Measurements from ENCODE around the gene DYNLL2. TPM values are rescaled to one million over a fixed set of nuclear protein-coding genes. Genes with fewer than 3 reads are reported as not detected.
"Not testable (repeated sequence)": the region's sequence is repeated elsewhere in the genome, so short reads cannot be mapped to it uniquely, and the experiment has no call there.

DYNLL2 gene
- total RNA-seq, 2 donors from 2014 or later = 41.0 to 44.1 TPM

- Mint-ChIP-seq H3K27ac (no peak overlapping the region), H3K4me1 (peaks cover 9% of the 10 kb centered on the region), H3K4me3 (no peak overlapping the region), H3K27me3 (peaks cover 24% of the 10 kb centered on the region), H3K36me3 (ENCODE audit: low read depth) (peaks cover 3% of the 10 kb centered on the region)
- H3K9me3 ChIP-seq (ENCODE audit: control insufficient read depth, low read length, poor library complexity, severe bottlenecking) = no peaks in the 10 kb centered on the region
- DNase-seq = no peak
- no peak for ATAC-seq
These were observed 30.1 kb upstream of the DYNLL2 start for GRCh38 chr17:58052945-58053715.

GRCh38 chr17:58054641-58055040 is 28.6 kb upstream of the DYNLL2 start:
- Mint-ChIP-seq H3K27me3 (peaks cover 25% of the 10 kb centered on the region), H3K4me1 (peaks cover 9% of the 10 kb centered on the region), H3K27ac (no peak overlapping the region), H3K36me3 (ENCODE audit: low read depth) (peaks cover 3% of the 10 kb centered on the region), H3K4me3 (no peak overlapping the region)
- no peak for ATAC-seq
- H3K9me3 ChIP-seq (ENCODE audit: control insufficient read depth, low read length, poor library complexity, severe bottlenecking) = no peaks in the 10 kb centered on the region
- DNase-seq = no peak

- Mint-ChIP-seq H3K36me3 (ENCODE audit: low read depth) (peaks cover 3% of the 10 kb centered on the region), H3K27me3 (peaks cover 30% of the 10 kb centered on the region), H3K4me3 (no peak overlapping the region), H3K27ac (no peak overlapping the region), H3K4me1 (peaks cover 9% of the 10 kb centered on the region)
- H3K9me3 ChIP-seq (ENCODE audit: control insufficient read depth, low read length, poor library complexity, severe bottlenecking) = no peaks in the 10 kb centered on the region
- ATAC-seq (no peak), DNase-seq (no peak)
These were observed 26.7 kb upstream of the DYNLL2 start for GRCh38 chr17:58056476-58056875.

DNA sequence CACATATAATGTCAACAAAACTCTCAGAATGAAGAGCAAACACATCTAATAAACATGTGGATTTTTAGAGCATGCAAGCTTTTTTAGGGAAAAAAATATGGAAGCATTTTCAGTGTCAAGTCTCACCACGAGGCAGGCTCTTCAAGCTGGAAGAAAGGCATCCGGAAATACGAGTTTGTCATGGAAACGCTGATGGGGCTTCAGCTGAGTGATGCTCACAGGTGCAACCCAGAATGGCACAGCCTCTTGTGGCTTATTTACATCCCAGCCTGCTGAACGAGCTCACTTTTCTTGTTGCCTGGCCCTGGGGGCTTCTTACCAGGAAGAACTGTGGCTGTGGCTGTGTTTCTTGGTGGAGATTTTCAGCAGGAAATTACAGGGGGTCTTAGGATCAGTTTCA is 24.1 kb upstream of the DYNLL2 start:
- H3K4me1 Mint-ChIP-seq = no peaks in the 10 kb centered on the region
- no peaks in the 10 kb centered on the region for H3K36me3 Mint-ChIP-seq (ENCODE audit: low read depth)

DNA sequence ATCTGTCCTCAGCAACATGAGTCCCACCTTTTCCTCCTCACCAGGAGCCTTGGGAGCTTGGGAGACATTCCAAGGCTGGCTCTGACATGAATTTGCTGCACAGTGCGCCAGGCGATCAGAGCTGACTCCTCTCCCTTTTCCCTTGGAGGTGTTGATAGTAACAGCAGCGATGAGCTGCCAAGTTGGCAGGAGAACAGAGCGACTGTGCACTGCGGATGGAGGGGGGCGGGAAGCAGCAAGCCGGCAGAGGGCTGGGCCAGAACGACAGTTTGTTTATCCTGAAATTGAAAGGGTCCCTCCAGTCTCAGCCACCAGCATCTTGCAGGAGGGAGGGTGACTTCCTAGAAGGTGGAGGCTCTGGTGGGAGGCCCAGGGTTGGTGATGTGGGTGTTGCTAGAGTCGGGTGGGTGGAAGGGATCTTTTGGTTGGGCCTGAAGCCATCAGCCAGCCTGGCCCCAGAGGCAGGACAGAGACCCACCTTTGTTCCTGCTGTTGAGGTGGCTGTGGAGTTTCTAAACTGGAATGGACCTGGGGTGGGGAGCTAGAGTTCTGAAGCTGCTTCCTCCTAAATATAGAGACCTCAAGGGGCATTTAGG is 22.5 kb upstream of the DYNLL2 start:
- DNase-seq = no peak
- Mint-ChIP-seq H3K36me3 (ENCODE audit: low read depth) (peaks cover under 1% of the 10 kb centered on the region), H3K4me1 (peaks cover 1% of the 10 kb centered on the region), H3K27ac (no peak overlapping the region), H3K27me3 (peaks cover 25% of the 10 kb centered on the region), H3K4me3 (no peak overlapping the region)
- H3K9me3 ChIP-seq (ENCODE audit: control insufficient read depth, low read length, poor library complexity, severe bottlenecking) = no peaks in the 10 kb centered on the region
- ATAC-seq = no peak

More for the DNA sequence above, 24.1 kb upstream of the DYNLL2 start:
- H3K27me3 Mint-ChIP-seq = peaks cover 30% of the 10 kb centered on the region
- no peaks in the 10 kb centered on the region for H3K9me3 ChIP-seq (ENCODE audit: control insufficient read depth, low read length, poor library complexity, severe bottlenecking)
- no peak overlapping the region for H3K4me3 Mint-ChIP-seq
- no peak overlapping the region for H3K27ac Mint-ChIP-seq
- ATAC-seq (no peak), DNase-seq (no peak)

DNA sequence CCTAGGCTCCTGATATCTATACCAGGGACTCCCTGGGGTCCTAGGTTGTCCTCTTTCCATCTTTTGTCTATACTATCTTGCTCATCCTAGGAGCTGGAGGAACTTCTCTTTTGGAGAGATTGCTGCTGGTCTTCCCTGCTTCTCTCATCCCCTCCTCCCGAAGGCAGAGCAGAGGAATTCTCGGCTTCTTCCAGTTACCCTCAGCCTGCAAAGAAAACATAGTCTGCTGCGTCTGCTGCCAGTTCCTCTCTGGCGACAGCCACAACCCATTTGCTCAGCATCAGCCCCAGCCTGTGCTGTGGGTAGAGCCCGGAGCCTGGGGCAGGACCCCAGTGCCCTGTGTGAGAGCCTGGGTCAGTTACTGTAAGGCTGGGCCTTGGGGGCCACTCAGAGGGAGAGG is 21.5 kb upstream of the DYNLL2 start:
- ATAC-seq (no peak), DNase-seq (no peak)
- Mint-ChIP-seq H3K36me3 (ENCODE audit: low read depth) (peaks cover 2% of the 10 kb centered on the region), H3K27me3 (peaks cover 30% of the 10 kb centered on the region), H3K27ac (no peak overlapping the region), H3K4me1 (peaks cover 5% of the 10 kb centered on the region), H3K4me3 (no peak overlapping the region)
- no peaks in the 10 kb centered on the region for H3K9me3 ChIP-seq (ENCODE audit: control insufficient read depth, low read length, poor library complexity, severe bottlenecking)

- Mint-ChIP-seq H3K27ac (no peak overlapping the region), H3K4me3 (no peak overlapping the region), H3K27me3 (peaks cover 29% of the 10 kb centered on the region), H3K36me3 (ENCODE audit: low read depth) (peaks cover 6% of the 10 kb centered on the region), H3K4me1 (peaks cover 5% of the 10 kb centered on the region)
- H3K9me3 ChIP-seq (ENCODE audit: control insufficient read depth, low read length, poor library complexity, severe bottlenecking) = no peaks in the 10 kb centered on the region
- ATAC-seq (no peak), DNase-seq (no peak)
These were observed 18.0 kb upstream of the DYNLL2 start for GRCh38 chr17:58065238-58065637.

DNA sequence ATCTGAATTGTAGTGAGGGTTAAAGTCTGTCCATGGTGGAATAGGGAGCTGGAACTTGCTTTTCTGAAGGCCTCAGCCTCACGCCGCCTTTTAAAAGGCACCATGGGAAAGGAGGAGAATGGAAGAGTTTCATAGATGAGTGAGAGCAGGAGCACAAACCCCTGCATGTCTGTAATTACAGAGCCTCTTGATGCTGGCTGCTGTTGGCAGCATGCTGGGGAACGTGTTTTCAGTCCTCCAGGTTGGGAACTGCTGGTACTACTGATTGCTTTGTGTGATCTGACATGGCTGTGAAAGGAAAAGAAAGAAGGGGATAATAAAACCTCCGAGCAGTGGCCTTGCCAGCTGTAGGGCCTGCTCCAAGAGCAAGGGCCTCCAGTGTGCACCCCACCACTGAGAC is 16.8 kb upstream of the DYNLL2 start:
- Mint-ChIP-seq H3K4me3 (no peak overlapping the region), H3K36me3 (ENCODE audit: low read depth) (peaks cover 9% of the 10 kb centered on the region)
- ATAC-seq = no peak

DNA sequence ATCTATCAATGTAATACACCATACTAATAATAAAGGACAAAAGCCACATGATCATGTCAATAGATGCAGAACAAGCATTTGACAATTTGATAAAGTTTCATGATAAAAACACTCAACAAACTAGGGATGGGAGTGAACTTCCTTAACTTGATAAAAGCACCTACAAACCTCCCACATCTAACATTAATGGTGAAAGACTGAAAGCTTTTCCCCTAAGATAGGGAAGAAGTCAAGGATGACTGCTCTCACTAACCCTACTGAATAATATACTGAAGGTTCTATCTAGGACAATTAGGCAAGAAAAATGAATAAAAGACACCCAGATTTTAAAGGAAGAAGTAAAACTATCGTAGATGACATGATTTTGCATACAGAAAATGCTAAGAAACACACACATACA is 10.4 kb upstream of the DYNLL2 start:
- no peaks in the 10 kb centered on the region for H3K9me3 ChIP-seq (ENCODE audit: control insufficient read depth, low read length, poor library complexity, severe bottlenecking)
- H3K27ac Mint-ChIP-seq = no peak overlapping the region
- H3K4me1 Mint-ChIP-seq = peaks cover 3% of the 10 kb centered on the region
- no peak overlapping the region for H3K4me3 Mint-ChIP-seq
- ATAC-seq (no peak), DNase-seq (no peak)
- H3K27me3 Mint-ChIP-seq = peaks cover 36% of the 10 kb centered on the region
- peaks cover 7% of the 10 kb centered on the region for H3K36me3 Mint-ChIP-seq (ENCODE audit: low read depth)

More for the DNA sequence above, 16.8 kb upstream of the DYNLL2 start:
- no peak overlapping the region for H3K27ac Mint-ChIP-seq
- H3K9me3 ChIP-seq (ENCODE audit: control insufficient read depth, low read length, poor library complexity, severe bottlenecking) = no peaks in the 10 kb centered on the region
- DNase-seq = no peak
- H3K27me3 Mint-ChIP-seq = peaks cover 36% of the 10 kb centered on the region
- H3K4me1 Mint-ChIP-seq = peaks cover 7% of the 10 kb centered on the region

GRCh38 chr17:58073266-58073665 is 10.0 kb upstream of the DYNLL2 start:
- H3K27ac Mint-ChIP-seq; ATAC-seq; H3K4me3 Mint-ChIP-seq; H3K9me3 ChIP-seq (ENCODE audit: control insufficient read depth, low read length, poor library complexity, severe bottlenecking); H3K36me3 Mint-ChIP-seq (ENCODE audit: low read depth); DNase-seq; H3K4me1 Mint-ChIP-seq: not testable (repeated sequence)
- H3K27me3 Mint-ChIP-seq = peaks cover 35% of the 10 kb centered on the region

DNA sequence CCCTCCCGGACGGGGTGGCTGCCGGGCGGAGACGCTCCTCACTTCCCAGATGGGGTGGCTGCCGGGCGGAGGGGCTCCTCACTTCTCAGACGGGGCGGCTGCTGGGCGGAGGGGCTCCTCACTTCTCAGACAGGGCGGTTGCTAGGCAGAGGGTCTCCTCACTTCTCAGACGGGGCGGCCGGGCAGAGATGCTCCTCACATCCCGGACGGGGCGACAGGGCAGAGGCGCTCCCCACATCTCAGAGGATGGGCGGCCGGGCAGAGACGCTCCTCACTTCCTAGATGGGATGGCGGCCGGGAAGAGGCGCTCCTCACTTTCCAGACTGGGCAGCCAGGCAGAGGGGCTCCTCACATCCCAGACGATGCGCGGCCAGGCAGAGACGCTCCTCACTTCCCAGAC is 8.8 kb upstream of the DYNLL2 start:
- H3K4me1 Mint-ChIP-seq; H3K4me3 Mint-ChIP-seq; ATAC-seq; H3K27ac Mint-ChIP-seq; H3K9me3 ChIP-seq (ENCODE audit: control insufficient read depth, low read length, poor library complexity, severe bottlenecking); H3K36me3 Mint-ChIP-seq (ENCODE audit: low read depth); DNase-seq: not testable (repeated sequence)
- H3K27me3 Mint-ChIP-seq = peaks cover 32% of the 10 kb centered on the region

- H3K27me3 Mint-ChIP-seq = peaks cover 17% of the 10 kb centered on the region
- H3K27ac Mint-ChIP-seq = no peak overlapping the region
- H3K4me1 Mint-ChIP-seq = peaks cover 7% of the 10 kb centered on the region
- no peak overlapping the region for H3K4me3 Mint-ChIP-seq
- DNase-seq (no peak), ATAC-seq (no peak)
- no peaks in the 10 kb centered on the region for H3K36me3 Mint-ChIP-seq (ENCODE audit: low read depth)
- H3K9me3 ChIP-seq (ENCODE audit: control insufficient read depth, low read length, poor library complexity, severe bottlenecking) = no peaks in the 10 kb centered on the region
These were observed 3.8 kb upstream of the DYNLL2 start for GRCh38 chr17:58079300-58080033.

GRCh38 chr17:58081646-58082340 is 1.4 kb upstream of the DYNLL2 start:
- DNase-seq = no peak
- H3K9me3 ChIP-seq (ENCODE audit: control insufficient read depth, low read length, poor library complexity, severe bottlenecking) = no peaks in the 10 kb centered on the region
- no peak overlapping the region for H3K27ac Mint-ChIP-seq
- H3K27me3 Mint-ChIP-seq = peaks cover 17% of the 10 kb centered on the region
- peaks cover under 1% of the 10 kb centered on the region for H3K36me3 Mint-ChIP-seq (ENCODE audit: low read depth)
- no peak overlapping the region for H3K4me3 Mint-ChIP-seq
- H3K4me1 Mint-ChIP-seq = peaks cover 17% of the 10 kb centered on the region
- ATAC-seq = no peak
